ENCODE results near the gene WFDC9.

WFDC9 gene

GRCh38 chr20:45629496-45630100, 1.5 kb downstream of the WFDC9 start, which contains the start of gene WFDC10A:
WFDC10A (plus strand) TSS chr20:45629739; CDS start chr20:45629814, 75 bp downstream.
- TF ChIP-seq ZNF274 (IDR thresholded peaks at IDR 0.05; ENCODE audit: low read depth, low read length) = no peak
- TF ChIP-seq SUZ12 (IDR thresholded peaks at IDR 0.05; ENCODE audit: extremely low read depth, insufficient read depth, insufficient read length) = no peak
- no peak for TF ChIP-seq YY1 (IDR thresholded peaks at IDR 0.05; ENCODE audit: insufficient read depth, insufficient read length)
- DNase-seq (ENCODE audit: low read depth, low spot score) = peak; percentile 78
- Histone ChIP-seq H3K9ac (ENCODE audit: insufficient read length, low read depth) (peak within 1 kb of the TSS; percentile 51), H3K36me3 (ENCODE audit: insufficient read depth, insufficient read length, low read length) (no peaks in the 10 kb centered on the region), H3K4me1 (ENCODE audit: insufficient read depth, insufficient read length) (no peaks in the 10 kb centered on the region), H3K4me3 (ENCODE audit: insufficient read length, low read depth) (no peak within 1 kb of the TSS), H3K27me3 (ENCODE audit: insufficient read depth, insufficient read length) (no peaks in the 10 kb centered on the region), H3K9me3 (ENCODE audit: insufficient read depth, low read length) (no peaks in the 10 kb centered on the region)

DNA sequence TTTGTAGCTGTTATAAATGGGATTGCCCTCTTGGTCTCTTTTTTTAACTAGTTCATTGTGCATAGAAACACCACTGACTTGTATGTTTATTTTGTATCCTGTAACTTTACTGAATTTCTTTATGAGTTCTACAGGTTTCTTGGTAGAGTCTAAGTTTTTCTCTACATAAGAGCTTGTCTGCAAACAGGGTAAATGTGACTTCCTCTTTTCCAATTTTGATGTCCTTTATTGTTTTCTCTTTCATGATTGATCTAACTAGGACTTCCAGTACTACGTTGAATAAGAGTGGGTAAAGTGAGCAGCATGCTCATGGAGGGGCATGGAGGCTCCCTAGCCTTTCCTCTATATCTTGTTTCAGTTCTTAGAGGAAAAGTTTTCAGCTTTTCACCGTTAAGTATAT, 4.5 kb downstream of the WFDC9 start:
- H3K36me3 ChIP-seq (ENCODE audit: insufficient read depth, insufficient read length, low read length) = no peaks in the 10 kb centered on the region
- no peaks in the 10 kb centered on the region for H3K9me3 ChIP-seq (ENCODE audit: insufficient read depth, low read length)
- H3K9ac ChIP-seq (ENCODE audit: insufficient read length, low read depth) = no peak overlapping the region
- H3K4me3 ChIP-seq (ENCODE audit: insufficient read length, low read depth) = no peak overlapping the region
- H3K4me1 ChIP-seq (ENCODE audit: insufficient read depth, insufficient read length) = no peaks in the 10 kb centered on the region
- TF ChIP-seq YY1 (IDR thresholded peaks at IDR 0.05; ENCODE audit: insufficient read depth, insufficient read length) = no peak
- DNase-seq (ENCODE audit: low read depth, low spot score) = no peak
- no peaks in the 10 kb centered on the region for H3K27me3 ChIP-seq (ENCODE audit: insufficient read depth, insufficient read length)

GRCh38 chr20:45621593-45621992, 9.5 kb downstream of the WFDC9 start:
- H3K4me3 ChIP-seq (ENCODE audit: insufficient read length, low read depth) = no peak overlapping the region
- no peak overlapping the region for H3K9ac ChIP-seq (ENCODE audit: insufficient read length, low read depth)
- no peaks in the 10 kb centered on the region for H3K4me1 ChIP-seq (ENCODE audit: insufficient read depth, insufficient read length)
- TF ChIP-seq ZNF274 (IDR thresholded peaks at IDR 0.05; ENCODE audit: low read depth, low read length) = no peak
- TF ChIP-seq SUZ12 (IDR thresholded peaks at IDR 0.05; ENCODE audit: extremely low read depth, insufficient read depth, insufficient read length) = no peak
- no peak for TF ChIP-seq YY1 (IDR thresholded peaks at IDR 0.05; ENCODE audit: insufficient read depth, insufficient read length)
- H3K36me3 ChIP-seq (ENCODE audit: insufficient read depth, insufficient read length, low read length) = no peaks in the 10 kb centered on the region
- DNase-seq (ENCODE audit: low read depth, low spot score) = no peak
- H3K27me3 ChIP-seq (ENCODE audit: insufficient read depth, insufficient read length) = no peaks in the 10 kb centered on the region
- no peaks in the 10 kb centered on the region for H3K9me3 ChIP-seq (ENCODE audit: insufficient read depth, low read length)

GRCh38 chr20:45617591-45617990, 13.5 kb downstream of the WFDC9 start:
- Histone ChIP-seq H3K27me3 (ENCODE audit: insufficient read depth, insufficient read length) (no peaks in the 10 kb centered on the region), H3K9me3 (ENCODE audit: insufficient read depth, low read length) (no peaks in the 10 kb centered on the region), H3K4me3 (ENCODE audit: insufficient read length, low read depth) (no peak overlapping the region), H3K36me3 (ENCODE audit: insufficient read depth, insufficient read length, low read length) (no peaks in the 10 kb centered on the region), H3K9ac (ENCODE audit: insufficient read length, low read depth) (no peak overlapping the region), H3K4me1 (ENCODE audit: insufficient read depth, insufficient read length) (no peaks in the 10 kb centered on the region)
- DNase-seq (ENCODE audit: low read depth, low spot score) = no peak
- TF ChIP-seq ZNF274 (IDR thresholded peaks at IDR 0.05; ENCODE audit: low read depth, low read length) = no peak
- no peak for TF ChIP-seq SUZ12 (IDR thresholded peaks at IDR 0.05; ENCODE audit: extremely low read depth, insufficient read depth, insufficient read length)
- no peak for TF ChIP-seq YY1 (IDR thresholded peaks at IDR 0.05; ENCODE audit: insufficient read depth, insufficient read length)

DNA sequence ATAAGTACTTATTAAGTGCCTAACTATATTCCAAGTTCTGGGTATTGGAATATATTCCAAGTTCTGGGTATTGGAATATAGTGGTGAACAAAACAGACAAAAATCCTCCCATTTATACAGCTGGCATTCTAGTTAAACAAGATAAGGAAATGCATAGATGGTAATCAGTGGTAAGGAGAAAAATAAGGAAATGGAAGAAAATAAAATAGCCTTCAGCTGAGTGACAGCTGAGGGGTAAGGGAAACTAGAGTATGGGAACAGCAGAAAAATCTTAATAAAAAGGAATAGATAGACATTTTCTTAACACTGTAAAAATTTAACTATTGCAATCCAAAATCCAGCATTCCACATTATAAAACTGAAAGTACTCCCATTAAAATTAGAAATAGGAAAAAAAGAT, 18.8 kb downstream of the WFDC9 start:
- no peak overlapping the region for H3K9ac ChIP-seq (ENCODE audit: insufficient read length, low read depth)
- no peaks in the 10 kb centered on the region for H3K4me1 ChIP-seq (ENCODE audit: insufficient read depth, insufficient read length)
- H3K36me3 ChIP-seq (ENCODE audit: insufficient read depth, insufficient read length, low read length) = no peaks in the 10 kb centered on the region
- H3K4me3 ChIP-seq (ENCODE audit: insufficient read length, low read depth) = no peak overlapping the region
- TF ChIP-seq ZNF274 (IDR thresholded peaks at IDR 0.05; ENCODE audit: low read depth, low read length) (no peak), SUZ12 (IDR thresholded peaks at IDR 0.05; ENCODE audit: extremely low read depth, insufficient read depth, insufficient read length) (no peak), YY1 (IDR thresholded peaks at IDR 0.05; ENCODE audit: insufficient read depth, insufficient read length) (no peak)
- DNase-seq (ENCODE audit: low read depth, low spot score) = no peak
- H3K9me3 ChIP-seq (ENCODE audit: insufficient read depth, low read length) = peaks cover 6% of the 10 kb centered on the region; the same call in 1 of the 2 replicates
- no peaks in the 10 kb centered on the region for H3K27me3 ChIP-seq (ENCODE audit: insufficient read depth, insufficient read length)

- H3K27me3 ChIP-seq (ENCODE audit: insufficient read depth, insufficient read length) = no peaks in the 10 kb centered on the region
- no peak for TF ChIP-seq SUZ12 (IDR thresholded peaks at IDR 0.05; ENCODE audit: extremely low read depth, insufficient read depth, insufficient read length)
- TF ChIP-seq ZNF274 (IDR thresholded peaks at IDR 0.05; ENCODE audit: low read depth, low read length) = no peak
- no peak for TF ChIP-seq YY1 (IDR thresholded peaks at IDR 0.05; ENCODE audit: insufficient read depth, insufficient read length)
- DNase-seq (ENCODE audit: low read depth, low spot score) = no peak
- no peaks in the 10 kb centered on the region for H3K36me3 ChIP-seq (ENCODE audit: insufficient read depth, insufficient read length, low read length)
- peaks cover 16% of the 10 kb centered on the region for H3K9me3 ChIP-seq (ENCODE audit: insufficient read depth, low read length)
- no peak overlapping the region for H3K4me3 ChIP-seq (ENCODE audit: insufficient read length, low read depth)
- no peaks in the 10 kb centered on the region for H3K4me1 ChIP-seq (ENCODE audit: insufficient read depth, insufficient read length)
- no peak overlapping the region for H3K9ac ChIP-seq (ENCODE audit: insufficient read length, low read depth)
Observed at GRCh38 chr20:45611054-45611453, 20.0 kb downstream of the WFDC9 start.

GRCh38 chr20:45607810-45608209, 23.3 kb downstream of the WFDC9 start:
- H3K9ac ChIP-seq (ENCODE audit: insufficient read length, low read depth) = no peak overlapping the region
- peaks cover 26% of the 10 kb centered on the region for H3K9me3 ChIP-seq (ENCODE audit: insufficient read depth, low read length)
- no peak for DNase-seq (ENCODE audit: low read depth, low spot score)
- TF ChIP-seq SUZ12 (IDR thresholded peaks at IDR 0.05; ENCODE audit: extremely low read depth, insufficient read depth, insufficient read length) = no peak
- TF ChIP-seq YY1 (IDR thresholded peaks at IDR 0.05; ENCODE audit: insufficient read depth, insufficient read length) = no peak
- no peak for TF ChIP-seq ZNF274 (IDR thresholded peaks at IDR 0.05; ENCODE audit: low read depth, low read length)
- H3K4me3 ChIP-seq (ENCODE audit: insufficient read length, low read depth) = no peak overlapping the region
- no peaks in the 10 kb centered on the region for H3K27me3 ChIP-seq (ENCODE audit: insufficient read depth, insufficient read length)
- no peaks in the 10 kb centered on the region for H3K4me1 ChIP-seq (ENCODE audit: insufficient read depth, insufficient read length)
- H3K36me3 ChIP-seq (ENCODE audit: insufficient read depth, insufficient read length, low read length) = no peaks in the 10 kb centered on the region

Measured in NT2/D1 (cell line).